ENCODE data around the gene KCNJ15. TPM values are rescaled to one million over a fixed set of nuclear protein-coding genes. Genes with fewer than 3 reads are reported as not detected.

The KCNJ15 gene
- total and polyA plus RNA-seq, 2 of the 4 experiments (the other 2 are of a cell fraction), result under 0.01 to 0.07 TPM

DNA sequence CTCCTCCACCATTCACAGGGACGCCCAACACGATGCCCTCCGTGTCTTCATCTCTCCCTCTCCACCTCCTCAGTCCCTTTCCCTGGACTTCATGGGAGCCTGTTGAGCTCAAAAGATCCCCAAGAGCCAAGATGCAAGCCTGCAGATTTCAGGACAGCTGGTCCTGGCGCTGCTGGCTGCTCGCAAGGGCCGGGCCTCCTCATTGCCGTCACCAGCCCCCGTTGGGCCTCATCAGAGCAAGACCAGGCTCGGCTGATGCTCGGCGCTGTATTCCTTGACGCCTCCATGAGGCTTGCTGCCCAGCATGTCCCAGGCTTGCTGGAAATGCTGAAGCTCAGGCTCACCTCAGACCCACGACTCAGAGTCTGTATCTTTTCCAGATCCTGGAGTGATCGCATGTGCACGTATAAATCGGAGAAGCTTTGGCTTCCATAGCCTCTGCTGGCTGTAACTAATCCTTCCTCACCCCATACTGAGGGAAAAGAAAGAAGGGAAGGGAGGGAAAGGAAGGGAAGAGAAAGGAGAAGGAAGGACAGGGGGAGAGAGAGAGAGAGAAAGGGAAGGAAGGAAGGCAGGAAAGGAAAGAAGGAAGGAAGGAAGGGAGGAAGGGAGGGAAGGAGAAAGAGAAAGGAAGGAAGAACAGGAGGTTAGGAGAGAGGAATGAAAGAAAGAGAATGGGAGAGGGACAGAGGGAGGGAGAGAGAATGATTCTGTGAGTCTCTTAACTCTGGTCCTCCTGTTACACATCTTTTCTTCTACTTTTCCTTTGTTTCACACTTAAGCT, 94.6 kb downstream of the KCNJ15 start:
- Histone ChIP-seq H3K4ac (ENCODE audit: low read depth, low read length) (peak overlapping the region; percentile 98), H4K5ac (ENCODE audit: low read depth, low read length) (peak overlapping the region; percentile 88), H3K18ac (ENCODE audit: low read depth, low read length) (peak overlapping the region; percentile 99), H3K9me3 (ENCODE audit: control insufficient read depth, insufficient read depth, low read length) (no peaks in the 10 kb centered on the region), H3K79me1 (ENCODE audit: low read depth in 1 of 2, low read length in 2 of 2) (peaks cover 0 to 5% of the 10 kb centered on the region in 2 experiments; a peak in 1 of 4 replicates), H2BK20ac (ENCODE audit: low read depth, low read length) (peak overlapping the region; percentile 100), H3K36me3 (ENCODE audit: control insufficient read depth, insufficient read depth, low read length) (no peaks in the 10 kb centered on the region), H4K91ac (ENCODE audit: insufficient read depth, low read depth, low read length) (peak overlapping the region; percentile 99), H3K4me3 (ENCODE audit: insufficient read depth, low read depth, low read length) (no peak overlapping the region), H3K4me1 (ENCODE audit: control insufficient read depth, insufficient read depth, low read length) (peaks cover 14% of the 10 kb centered on the region), H4K8ac (ENCODE audit: low read depth in 2 of 2, low read length in 2 of 2) (peak overlapping the region; percentile 97 to 98), H3K9ac (ENCODE audit: low read depth, low read length) (peak overlapping the region; percentile 72), H3K27me3 (ENCODE audit: control insufficient read depth, insufficient read depth, low read length) (no peaks in the 10 kb centered on the region), H3K4me2 (ENCODE audit: low read depth, low read length) (peak overlapping the region; percentile 60), H2BK120ac (ENCODE audit: low read depth, low read length) (peak overlapping the region; percentile 100), H2BK5ac (ENCODE audit: low read depth, low read length, poor library complexity, severe bottlenecking) (peak overlapping the region; percentile 86), H2AFZ (replicated peaks; ENCODE audit: low read length, poor library complexity) (peak overlapping the region; percentile 75), H2AK9ac (replicated peaks; ENCODE audit: low read depth, low read length, poor library complexity) (peak overlapping the region; percentile 82), H2BK15ac (ENCODE audit: low read depth, low read length) (peak overlapping the region; percentile 98), H4K20me1 (ENCODE audit: insufficient read depth, low read length) (no peaks in the 10 kb centered on the region), H3K9me1 (ENCODE audit: insufficient read depth, low read length) (peaks cover 6% of the 10 kb centered on the region; the same call in 1 of the 2 replicates), H2AK5ac (ENCODE audit: low read depth, low read length) (peak overlapping the region; percentile 99), H3K14ac (replicated peaks; ENCODE audit: low read depth, low read length) (peak overlapping the region; percentile 97), H3K23ac (ENCODE audit: low read depth, low read length) (peak overlapping the region; percentile 98), H3K27ac (ENCODE audit: insufficient read depth, low read length) (peak overlapping the region; percentile 79), H3K56ac (ENCODE audit: extremely low read depth, insufficient read depth, low read length) (peak overlapping the region; percentile 89)
- 90% methylated on average over 9 of the region's 16 CpGs; no CpG with 5 or more reads in 1 of the 2 experiments for WGBS, 2 experiments (ENCODE audit: extremely low coverage in 2 of 2, insufficient read length in 1 of 2)
- ChIA-PET CTCF (interaction anchor here (0.5 to 4.7 kb wide), 12 partner anchors 8 to 677 kb away, joined by 3 to 48 read pairs (median 5); no protein-coding TSS in a partner anchor), POLR2A (ENCODE audit: unreplicated experiment) (interaction anchor here (0.7 kb wide), 2 partner anchors 54 to 556 kb away, joined by 3 read pairs; no protein-coding TSS in a partner anchor)
- intact Hi-C loops (cut with micrococcal nuclease) (no loop called here), dilution Hi-C loops (cut with HindIII; ENCODE audit: low sequenced_read_pairs, unreplicated experiment) (loop anchor here (25.0 kb wide), 1 partner anchor 139 kb away; no protein-coding TSS in a partner anchor), in situ Hi-C loops (cut with MboI; ENCODE audit: low sequenced_read_pairs) (loop anchor here (5.0 to 25.0 kb wide), 4 partner anchors 139 to 639 kb away; no protein-coding TSS in a partner anchor)
- peak; percentile 16 for DNase-seq
- no peak for TF ChIP-seq CHD1 (IDR thresholded peaks at IDR 0.05; ENCODE audit: low read depth, low read length)
- TF ChIP-seq, protein P1, sequence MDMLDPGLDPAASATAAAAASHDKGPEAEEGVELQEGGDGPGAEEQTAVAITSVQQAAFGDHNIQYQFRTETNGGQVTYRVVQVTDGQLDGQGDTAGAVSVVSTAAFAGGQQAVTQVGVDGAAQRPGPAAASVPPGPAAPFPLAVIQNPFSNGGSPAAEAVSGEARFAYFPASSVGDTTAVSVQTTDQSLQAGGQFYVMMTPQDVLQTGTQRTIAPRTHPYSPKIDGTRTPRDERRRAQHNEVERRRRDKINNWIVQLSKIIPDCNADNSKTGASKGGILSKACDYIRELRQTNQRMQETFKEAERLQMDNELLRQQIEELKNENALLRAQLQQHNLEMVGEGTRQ (IDR thresholded peaks at IDR 0.05; ENCODE audit: low read depth, low read length), result no peak
- TF ChIP-seq MAFK (IDR thresholded peaks at IDR 0.05; ENCODE audit: low read depth, low read length), result no peak
- no peak for TF ChIP-seq RCOR1 (IDR thresholded peaks at IDR 0.05; ENCODE audit: insufficient replicate concordance, low read length)
- ATAC-seq (ENCODE audit: low read depth), result peak; percentile 7
- no TSS peak for BruUV-seq (replicated peaks)

Measured in IMR-90 (cell line).